Neuron (in vitro differentiated cells): Measurements from ENCODE around the gene FLG2.
"Not testable (repeated sequence)": the region's sequence is repeated elsewhere in the genome, so short reads cannot be mapped to it uniquely, and the experiment has no call there.

Source experiments
- H2AFZ ChIP-seq: one replicate; pipeline ENCODE4 v1.6.1; 2013; ENCODE audit warnings: low read depth, mild to moderate bottlenecking, inconsistent platforms, low read length, moderate library complexity
- H3K27me3 ChIP-seq: one replicate; pipeline ENCODE4 v1.6.1; 2013; ENCODE audit warnings: low read length; ENCODE audit not compliant: insufficient read depth
- H3K36me3 ChIP-seq: one replicate; pipeline ENCODE4 v1.6.1; 2013; ENCODE audit warnings: low read length; ENCODE audit not compliant: insufficient read depth
- H3K4me1 ChIP-seq: one replicate; pipeline ENCODE4 v1.6.1; 2013; ENCODE audit warnings: low read length; ENCODE audit not compliant: insufficient read depth
- H3K4me3 ChIP-seq: 2 replicates; pipeline ENCODE4 v1.5.1; 2013; ENCODE audit warnings: mild to moderate bottlenecking, low read length, moderate library complexity
- H3K9me3 ChIP-seq: one replicate; pipeline ENCODE4 v1.6.1; 2013; ENCODE audit warnings: low read length

Gene FLG2

DNA sequence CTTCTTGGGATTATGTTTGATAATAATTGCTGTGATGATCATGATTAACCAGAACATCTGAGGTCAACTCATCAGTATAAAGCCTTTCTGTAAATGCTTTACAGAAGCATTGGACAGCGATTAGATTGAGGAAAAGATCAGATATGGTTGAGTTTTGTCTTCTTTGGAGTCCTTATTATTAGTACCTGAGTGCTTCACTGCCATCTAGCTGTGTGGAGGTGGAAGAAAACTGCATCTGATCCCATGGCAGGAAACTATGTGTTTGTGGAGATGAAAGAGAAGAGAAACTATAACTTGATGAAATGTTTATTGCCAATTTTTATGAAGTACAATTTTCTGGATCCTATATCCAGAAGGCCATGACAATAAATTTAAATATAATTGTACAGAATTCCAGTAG is 11.4 kb downstream of the FLG2 start:
- no peak overlapping the region for H2AFZ ChIP-seq
- no peaks in the 10 kb centered on the region for H3K4me1 ChIP-seq

DNA sequence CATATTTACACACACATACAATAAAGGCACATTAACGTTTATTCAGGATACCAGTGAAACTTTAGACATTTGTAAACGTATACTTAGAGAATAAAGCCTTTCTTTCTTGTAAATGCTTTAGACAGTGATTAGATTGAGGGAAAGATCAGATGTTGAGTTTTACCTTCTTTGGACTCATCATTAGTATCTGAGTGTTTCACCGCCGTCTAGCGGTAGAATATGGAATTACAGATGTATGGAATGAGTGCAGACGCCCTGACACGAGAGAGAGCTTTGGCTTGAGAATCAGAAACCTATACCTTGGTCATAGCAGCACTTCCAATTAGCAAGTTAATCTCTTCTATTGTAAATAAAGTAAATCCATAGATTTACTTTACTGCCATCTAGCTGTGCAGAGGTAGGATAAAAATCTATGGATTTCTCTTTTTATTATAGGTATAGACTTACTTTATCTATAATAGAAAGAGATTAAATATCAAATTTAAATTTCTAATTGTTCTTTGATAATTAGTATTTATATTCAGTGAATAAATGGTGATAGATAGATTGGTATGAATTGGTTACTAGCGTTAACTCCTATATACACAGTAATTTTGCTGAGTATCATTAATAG is 12.6 kb downstream of the FLG2 start:
- Histone ChIP-seq H3K4me1 (no peaks in the 10 kb centered on the region), H3K36me3 (no peaks in the 10 kb centered on the region), H3K27me3 (no peaks in the 10 kb centered on the region), H3K9me3 (no peaks in the 10 kb centered on the region), H3K4me3 (no peak overlapping the region), H2AFZ (no peak overlapping the region)

More for the DNA sequence above, 11.4 kb downstream of the FLG2 start:
- H3K4me3 ChIP-seq = no peak overlapping the region
- H3K27me3 ChIP-seq = no peaks in the 10 kb centered on the region
- H3K36me3 ChIP-seq = no peaks in the 10 kb centered on the region
- no peaks in the 10 kb centered on the region for H3K9me3 ChIP-seq

DNA sequence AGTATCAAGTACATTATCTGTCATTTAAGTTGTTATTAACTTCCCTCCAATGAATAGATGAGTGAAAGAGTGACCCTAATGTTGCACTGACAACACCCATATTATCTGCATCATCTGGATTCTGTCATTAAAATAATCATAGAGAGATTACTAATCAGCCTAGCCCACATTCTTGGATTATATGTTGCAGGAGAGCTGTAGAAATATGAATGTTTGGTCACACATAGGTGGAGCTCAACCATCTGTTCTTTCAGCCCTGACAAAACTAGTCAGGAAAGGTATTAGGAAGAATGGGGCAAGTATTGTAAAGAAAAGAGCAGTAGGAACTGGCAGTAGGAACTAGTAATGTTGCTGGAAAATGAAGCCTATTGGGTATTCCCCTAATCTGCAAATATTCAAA is 15.4 kb downstream of the FLG2 start:
- H3K36me3 ChIP-seq = no peaks in the 10 kb centered on the region
- H3K4me1 ChIP-seq = no peaks in the 10 kb centered on the region
- no peaks in the 10 kb centered on the region for H3K27me3 ChIP-seq
- H3K4me3 ChIP-seq = no peak overlapping the region
- no peak overlapping the region for H2AFZ ChIP-seq
- no peaks in the 10 kb centered on the region for H3K9me3 ChIP-seq

DNA sequence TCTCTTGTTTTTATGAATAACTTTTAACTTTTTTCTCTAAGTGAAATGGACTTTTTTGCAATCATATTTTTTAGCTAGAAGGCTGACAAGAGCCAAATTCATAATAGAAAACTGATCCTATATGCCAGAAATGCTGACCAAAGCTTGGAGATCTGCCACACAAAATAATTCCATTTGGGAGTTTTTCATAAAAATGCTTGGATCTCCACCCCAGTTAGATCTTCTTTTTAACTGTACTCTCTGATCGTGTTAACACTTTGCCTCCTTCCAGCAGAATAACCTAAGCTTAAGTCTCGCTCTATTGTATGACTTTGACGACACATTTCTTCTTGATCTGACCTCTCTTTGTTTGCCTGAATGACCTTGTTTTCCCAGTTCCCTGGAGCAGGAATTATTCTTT is 16.8 kb downstream of the FLG2 start:
- H3K27me3 ChIP-seq = no peaks in the 10 kb centered on the region
- H2AFZ ChIP-seq = no peak overlapping the region
- H3K36me3 ChIP-seq = no peaks in the 10 kb centered on the region
- no peak overlapping the region for H3K4me3 ChIP-seq
- no peaks in the 10 kb centered on the region for H3K9me3 ChIP-seq
- no peaks in the 10 kb centered on the region for H3K4me1 ChIP-seq

DNA sequence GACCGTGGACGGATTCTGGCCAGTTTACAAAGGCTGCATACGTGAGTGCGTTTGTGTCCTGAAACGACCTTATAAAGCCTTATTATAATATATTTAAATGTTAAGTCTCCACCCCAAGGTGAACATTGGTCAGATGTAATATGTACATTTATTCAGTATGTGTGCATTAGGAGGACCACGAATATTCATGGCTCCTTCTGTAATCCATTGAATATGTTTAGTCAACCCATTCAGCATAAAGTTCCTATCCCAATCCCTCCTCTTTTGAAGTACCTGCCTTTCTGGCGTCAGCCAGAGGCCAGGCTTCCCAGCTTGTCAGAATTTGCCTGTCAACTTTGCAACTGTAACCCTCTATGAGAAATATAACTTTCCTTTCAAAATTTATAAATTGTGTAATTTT is 24.4 kb downstream of the FLG2 start:
- Histone ChIP-seq H3K4me3 (no peak overlapping the region), H3K9me3 (no peaks in the 10 kb centered on the region), H3K36me3 (no peaks in the 10 kb centered on the region), H2AFZ (no peak overlapping the region), H3K4me1 (no peaks in the 10 kb centered on the region), H3K27me3 (no peaks in the 10 kb centered on the region)

DNA sequence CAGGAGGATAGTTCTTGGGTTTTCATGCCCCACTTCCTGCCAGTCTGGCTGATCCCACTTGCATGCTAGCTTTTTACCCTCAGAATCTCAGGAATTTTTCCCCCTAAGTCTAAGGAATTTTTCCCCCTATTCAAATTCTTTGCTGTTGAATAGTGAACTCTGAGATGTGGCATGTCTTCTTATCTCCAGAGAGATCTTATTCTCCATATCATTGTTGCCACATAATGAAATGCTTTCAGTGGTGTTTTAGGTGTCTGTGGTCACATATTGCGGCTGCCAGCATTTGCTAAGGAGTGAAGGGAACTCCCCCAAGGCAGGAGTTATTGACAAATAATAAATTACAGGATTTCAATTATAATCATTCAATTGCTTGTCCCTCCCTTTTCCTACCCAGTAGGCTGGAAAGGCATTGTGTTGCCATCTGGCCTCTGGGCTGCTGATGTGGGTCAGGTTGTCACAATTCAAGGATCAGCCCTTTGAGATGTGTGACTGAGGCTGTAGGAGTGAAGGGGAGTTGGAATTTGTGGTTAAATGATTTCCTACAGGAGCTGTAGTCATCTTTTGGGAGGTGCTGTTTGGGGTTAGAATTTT is 30.9 kb downstream of the FLG2 start:
- Histone ChIP-seq H3K4me1 (peaks cover 12% of the 10 kb centered on the region), H3K36me3 (no peaks in the 10 kb centered on the region), H3K27me3 (no peaks in the 10 kb centered on the region), H2AFZ (no peak overlapping the region), H3K4me3 (no peak overlapping the region), H3K9me3 (no peaks in the 10 kb centered on the region)

DNA sequence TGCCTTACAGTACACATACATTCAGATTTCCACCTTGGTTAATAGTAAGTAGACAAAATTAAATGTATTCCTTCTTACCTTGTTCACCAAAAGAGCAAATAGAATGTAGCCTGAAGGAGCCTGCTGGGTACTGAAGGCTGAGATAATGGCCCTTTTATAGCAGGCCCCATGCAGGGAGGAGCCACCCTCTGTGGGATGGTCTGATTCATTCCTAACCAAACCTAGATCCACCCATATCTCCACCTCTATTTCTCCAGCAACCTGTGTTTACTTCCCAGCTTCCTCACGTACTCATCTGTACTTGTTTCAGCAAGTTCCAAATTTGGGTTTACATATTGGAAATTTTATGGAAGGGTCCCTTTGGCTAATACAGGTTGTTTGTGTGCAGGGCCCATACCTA is 34.7 kb downstream of the FLG2 start, which contains the start of gene FLG:
Gene FLG (minus strand): TSS at position 129 of the 400 bp plus-strand sequence. CDS start 9,783 bp downstream, outside the sequence.
- H3K9me3 ChIP-seq = no peaks in the 10 kb centered on the region
- peaks cover 12% of the 10 kb centered on the region for H3K4me1 ChIP-seq
- no peak within 1 kb of the TSS for H2AFZ ChIP-seq
- H3K4me3 ChIP-seq = no peak within 1 kb of the TSS
- H3K27me3 ChIP-seq = no peaks in the 10 kb centered on the region
- H3K36me3 ChIP-seq = no peaks in the 10 kb centered on the region

DNA sequence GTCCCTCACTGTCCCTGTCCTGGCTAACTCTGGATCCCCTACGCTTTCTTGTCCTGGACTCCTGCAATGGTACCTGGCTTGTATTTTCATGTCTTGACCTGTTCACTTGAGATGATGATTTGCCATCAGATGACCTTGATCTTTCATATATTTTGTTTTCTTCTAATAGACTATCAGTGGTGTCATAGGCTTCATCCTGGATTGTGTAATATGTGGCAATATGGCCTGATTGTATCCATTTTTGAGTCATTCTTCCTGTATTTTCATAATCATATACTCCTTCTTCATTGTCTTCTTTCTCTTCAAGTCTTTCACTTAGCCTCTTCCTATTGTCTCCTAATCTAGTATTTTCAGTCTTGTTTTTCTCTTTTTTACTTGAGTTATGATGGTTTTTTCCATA is 45.8 kb downstream of the FLG2 start:
- Histone ChIP-seq H3K27me3 (no peaks in the 10 kb centered on the region), H3K9me3 (no peaks in the 10 kb centered on the region), H2AFZ (no peak overlapping the region), H3K36me3 (no peaks in the 10 kb centered on the region), H3K4me3 (no peak overlapping the region), H3K4me1 (no peaks in the 10 kb centered on the region)

DNA sequence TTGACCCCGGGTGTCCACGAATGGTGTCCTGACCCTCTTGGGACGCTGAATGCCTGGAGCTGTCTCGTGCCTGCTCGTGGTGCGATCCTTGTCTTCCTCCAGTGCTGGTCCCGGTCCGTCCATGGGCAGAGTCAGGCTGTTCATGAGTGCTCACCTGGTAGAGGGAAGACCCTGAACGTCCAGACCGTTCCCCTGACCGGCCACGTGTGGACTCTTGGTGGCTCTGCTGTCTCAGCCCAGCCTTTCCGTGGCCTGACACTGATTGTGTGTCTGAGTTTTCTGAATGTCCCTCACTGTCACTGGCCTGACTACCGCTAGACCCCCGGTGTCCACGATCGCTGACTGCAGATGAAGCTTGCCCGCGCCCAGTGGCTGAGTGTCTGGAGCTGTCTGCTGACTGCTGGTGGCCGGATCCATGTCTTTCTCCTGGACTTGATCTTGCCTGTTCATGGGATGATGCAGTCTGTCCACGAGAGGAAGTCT is 46.4 kb downstream of the FLG2 start:
- Histone ChIP-seq H3K36me3 (no peaks in the 10 kb centered on the region), H3K4me3 (no peak overlapping the region), H2AFZ (no peak overlapping the region), H3K27me3 (no peaks in the 10 kb centered on the region), H3K9me3 (no peaks in the 10 kb centered on the region), H3K4me1 (no peaks in the 10 kb centered on the region)

DNA sequence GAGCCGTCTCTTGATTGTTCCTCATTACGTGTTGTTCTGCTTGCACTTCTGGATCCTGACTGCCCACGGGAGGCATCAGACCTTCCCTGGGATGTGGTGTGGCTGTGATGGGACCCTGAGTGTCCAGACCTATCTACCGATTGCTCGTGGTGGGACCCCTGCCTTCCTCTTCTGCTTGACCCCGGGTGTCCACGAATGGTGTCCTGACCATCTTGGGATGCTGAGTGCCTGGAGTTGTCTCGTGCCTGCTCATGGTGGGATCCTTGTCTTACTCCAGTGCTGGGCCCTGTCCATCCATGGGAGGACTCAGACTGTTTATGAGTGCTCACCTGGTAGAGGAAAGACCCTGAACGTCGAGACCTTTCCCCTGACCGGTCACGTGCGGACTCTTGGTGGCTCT is 47.6 kb downstream of the FLG2 start:
- not testable (repeated sequence) for H3K27me3 ChIP-seq, H3K36me3 ChIP-seq, H3K4me1 ChIP-seq, H2AFZ ChIP-seq, H3K9me3 ChIP-seq, H3K4me3 ChIP-seq

DNA sequence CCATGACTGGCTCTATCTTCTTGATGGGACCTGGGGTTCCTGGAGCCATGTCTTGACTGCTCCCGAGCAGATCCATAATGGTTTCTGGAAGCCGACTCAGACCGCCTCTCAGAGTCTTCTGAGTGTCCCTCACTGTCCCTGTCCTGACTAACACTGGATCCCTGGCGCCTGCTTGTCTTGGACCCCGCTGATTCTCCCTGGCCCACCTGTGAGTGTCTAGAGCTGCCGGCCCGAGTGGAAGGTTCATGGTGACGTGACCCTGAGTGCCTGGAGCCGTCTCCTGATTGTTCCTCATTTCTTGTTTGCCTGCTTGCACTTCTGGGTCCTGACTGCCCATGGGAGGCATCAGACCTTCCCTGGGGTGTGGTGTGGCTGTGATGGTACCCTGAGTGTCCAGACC is 49.9 kb downstream of the FLG2 start:
- Histone ChIP-seq H3K36me3 (no peaks in the 10 kb centered on the region), H3K4me1 (no peaks in the 10 kb centered on the region), H3K9me3 (no peaks in the 10 kb centered on the region), H3K4me3 (no peak overlapping the region), H2AFZ (no peak overlapping the region), H3K27me3 (no peaks in the 10 kb centered on the region)

DNA sequence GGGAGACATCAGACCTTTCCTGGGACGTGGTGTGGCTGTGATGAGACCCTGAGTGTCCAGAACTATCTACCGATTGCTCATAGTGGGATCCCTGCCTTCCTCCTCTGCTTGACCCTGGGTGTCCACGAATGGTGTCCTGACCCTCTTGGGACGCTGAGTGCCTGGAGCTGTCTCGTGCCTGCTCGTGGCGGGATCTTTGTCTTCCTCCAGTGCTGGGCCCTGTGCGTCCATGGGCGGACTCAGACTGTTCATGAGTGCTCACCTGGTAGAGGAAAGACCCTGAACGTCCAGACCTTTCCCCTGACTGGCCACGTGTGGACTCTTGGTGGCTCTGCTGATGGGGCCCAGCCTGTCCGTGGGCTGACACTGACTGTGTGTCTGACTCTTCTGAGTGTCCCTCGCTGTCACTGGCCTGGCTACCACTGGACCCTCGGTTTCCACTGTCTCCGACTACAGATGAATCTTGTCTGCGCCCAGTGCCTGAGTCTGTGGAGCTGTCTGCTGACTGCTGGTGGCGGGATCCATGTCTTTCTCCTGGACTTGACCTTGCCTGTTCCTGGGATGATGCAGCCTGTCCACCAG is 50.4 kb downstream of the FLG2 start:
- not testable (repeated sequence) for H2AFZ ChIP-seq, H3K4me1 ChIP-seq, H3K9me3 ChIP-seq, H3K4me3 ChIP-seq, H3K27me3 ChIP-seq, H3K36me3 ChIP-seq

DNA sequence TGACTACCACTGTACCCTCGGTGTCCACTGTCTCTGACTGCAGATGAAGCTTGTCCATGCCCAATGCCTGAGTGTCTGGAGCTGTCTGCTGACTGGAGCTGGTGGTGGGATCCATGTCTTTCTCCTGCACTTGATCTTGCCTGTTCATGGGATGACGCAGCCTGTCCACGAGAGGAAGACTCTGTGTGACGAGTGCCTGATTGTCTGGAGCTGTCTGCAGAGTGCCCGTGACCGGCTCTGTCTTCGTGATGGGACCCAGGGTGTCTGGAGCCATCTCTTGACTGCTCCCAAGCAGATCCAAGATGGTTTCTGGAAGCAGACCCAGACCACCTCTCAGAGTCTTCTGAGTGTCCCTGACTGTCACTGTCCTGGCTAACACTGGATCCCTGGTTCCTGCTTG is 51.0 kb downstream of the FLG2 start:
- not testable (repeated sequence) for H3K9me3 ChIP-seq, H2AFZ ChIP-seq, H3K4me3 ChIP-seq, H3K4me1 ChIP-seq, H3K36me3 ChIP-seq, H3K27me3 ChIP-seq

DNA sequence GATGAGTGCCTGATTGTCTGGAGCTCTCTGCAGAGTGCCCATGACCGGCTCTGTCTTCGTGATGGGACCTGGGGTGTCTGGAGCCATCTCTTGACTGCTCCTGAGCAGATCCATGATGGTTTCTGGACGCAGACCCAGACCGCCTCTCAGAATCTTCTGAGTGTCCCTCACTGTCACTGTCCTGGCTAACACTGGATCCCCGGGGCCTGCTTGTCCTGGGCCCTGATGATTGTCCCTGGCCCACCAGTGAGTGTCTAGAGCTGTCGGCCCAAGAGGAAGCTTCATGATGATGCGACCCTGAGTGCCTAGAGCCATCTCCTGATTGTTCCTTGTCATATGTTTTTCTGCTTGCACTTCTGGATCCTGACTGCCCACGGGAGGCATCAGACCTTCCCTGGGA is 51.8 kb downstream of the FLG2 start:
- H3K4me1 ChIP-seq = not testable (repeated sequence)

More for the DNA sequence above, 51.8 kb downstream of the FLG2 start:
- not testable (repeated sequence) for H3K4me3 ChIP-seq, H2AFZ ChIP-seq, H3K9me3 ChIP-seq, H3K36me3 ChIP-seq, H3K27me3 ChIP-seq
